HepG2 (cell line): ENCODE results near the gene CAPN15. TPM values are rescaled to one million over a fixed set of nuclear protein-coding genes. Genes with fewer than 3 reads are reported as not detected.

Source experiments
- ARNTL ChIP-seq: sonication (generic); formaldehyde crosslinking; IDR thresholded peaks from 2 replicates; pipeline ENCODE4 v1.4.0; 2020; ENCODE audit warnings: mild to moderate bottlenecking, missing genetic modification reagents
- ATF4 ChIP-seq, 2 experiments: fragments of 450-650 bp in 1 of 2; sonication (generic) in 1 of 2; formaldehyde crosslinking; IDR thresholded peaks; 2 replicates each; pipeline versions ENCODE4 v1.5.0 to v1.8.0; 2020 to 2022; ENCODE audit warnings: mild to moderate bottlenecking in 1 of 2, missing genetic modification reagents in 1 of 2
- GATAD2A ChIP-seq: IDR thresholded peaks from 2 replicates; pipeline ENCODE4 v1.6.1; 2016
- GPBP1L1 ChIP-seq: sonication (generic); formaldehyde crosslinking; IDR thresholded peaks from 2 replicates; pipeline ENCODE4 v1.5.0; 2020; ENCODE audit warnings: mild to moderate bottlenecking, missing genetic modification reagents
- HNF4A ChIP-seq: sonication (generic); formaldehyde crosslinking; IDR thresholded peaks from 2 replicates; pipeline ENCODE4 v1.4.0; 2020; ENCODE audit warnings: missing genetic modification reagents
- MAX ChIP-seq: IDR thresholded peaks from 2 replicates; pipeline ENCODE4 v1.6.1; 2012; ENCODE audit warnings: inconsistent platforms
- MEIS1 ChIP-seq: sonication (generic); formaldehyde crosslinking; IDR thresholded peaks from 2 replicates; pipeline ENCODE4 v1.9.0; 2021; ENCODE audit warnings: mild to moderate bottlenecking, missing genetic modification reagents, moderate library complexity, borderline replicate concordance
- MEIS2 ChIP-seq: sonication (generic); formaldehyde crosslinking; IDR thresholded peaks from 2 replicates; pipeline ENCODE4 v1.9.0; 2021; ENCODE audit warnings: mild to moderate bottlenecking, missing genetic modification reagents
- NR2F2 ChIP-seq: IDR thresholded peaks from 2 replicates; pipeline ENCODE4 v1.6.1; 2012; ENCODE audit warnings: low read depth, inconsistent platforms, borderline replicate concordance
- NR2F6 ChIP-seq, 2 experiments: IDR thresholded peaks; 2 replicates each; pipeline ENCODE4 v1.6.1; 2016; ENCODE audit warnings: antibody characterized with exemption in 1 of 2, mild to moderate bottlenecking in 1 of 2
- RXRA ChIP-seq: sonication (generic); formaldehyde crosslinking; IDR thresholded peaks from 2 replicates; pipeline ENCODE4 v1.5.1; 2020; ENCODE audit warnings: missing genetic modification reagents
- RXRB ChIP-seq: IDR thresholded peaks from 2 replicates; pipeline ENCODE4 v1.6.1; 2016; ENCODE audit warnings: borderline replicate concordance, missing genetic modification reagents, missing compliant biosample characterization
- SALL1 ChIP-seq: sonication (generic); formaldehyde crosslinking; IDR thresholded peaks from 2 replicates; pipeline ENCODE4 v1.8.0; 2022; ENCODE audit warnings: mild to moderate bottlenecking, missing genetic modification reagents
- SAP130 ChIP-seq: IDR thresholded peaks from 2 replicates; pipeline ENCODE4 v1.6.1; 2016; ENCODE audit warnings: low read depth
- SKI ChIP-seq: fragments of 450-650 bp; IDR thresholded peaks from one replicate; pipeline ENCODE4 v1.6.1; 2018; ENCODE audit warnings: mild to moderate bottlenecking; ENCODE audit not compliant: partially characterized antibody
- TEAD3 ChIP-seq: optimal IDR thresholded peaks from 2 replicates; pipeline ENCODE3; 2016; ENCODE audit warnings: borderline replicate concordance
- THAP11 ChIP-seq: IDR thresholded peaks from 2 replicates; pipeline ENCODE4 v1.6.1; 2016; ENCODE audit warnings: missing biosample characterization, missing genetic modification reagents
- THRA ChIP-seq: sonication (generic); formaldehyde crosslinking; IDR thresholded peaks from 2 replicates; pipeline ENCODE4 v1.4.0; 2020; ENCODE audit warnings: missing genetic modification reagents, borderline replicate concordance
- ZNF576 ChIP-seq: sonication (generic); formaldehyde crosslinking; IDR thresholded peaks from 2 replicates; pipeline ENCODE4 v1.4.0; 2020; ENCODE audit warnings: mild to moderate bottlenecking, missing genetic modification reagents
- ZNF678 ChIP-seq: sonication (generic); formaldehyde crosslinking; IDR thresholded peaks from 2 replicates; pipeline ENCODE4 v1.4.0; 2020; ENCODE audit warnings: mild to moderate bottlenecking, missing genetic modification reagents
- ZNF687 ChIP-seq: sonication (generic); formaldehyde crosslinking; IDR thresholded peaks from 2 replicates; pipeline ENCODE4 v1.5.1; 2020; ENCODE audit warnings: mild to moderate bottlenecking, missing genetic modification reagents, moderate library complexity
- ZNF749 ChIP-seq: sonication (generic); formaldehyde crosslinking; IDR thresholded peaks from 2 replicates; pipeline ENCODE4 v1.8.0; 2022; ENCODE audit warnings: mild to moderate bottlenecking, missing genetic modification reagents, moderate library complexity, borderline replicate concordance
- polyA plus RNA-seq, 8 experiments: library from polyadenylated mRNA; depleted of rRNA in 3 of 8; stranded (reverse) in 7 of 8; unstranded in 1 of 8; fragments of >200 nt; fragmentation: Illumina TruSeq in 4 of 8; extraction: Trizol in 4 of 8; gene quantifications; 2 replicates each; pipeline versions ENCODE4 v1.2.1 to v1.2.3, GENCODE V29; 2011 to 2016; ENCODE audit warnings: low read depth in 4 of 8, missing spikeins in 1 of 8, mixed read lengths in 1 of 8; ENCODE audit not compliant: insufficient read depth in 1 of 8
- total RNA-seq, 5 experiments: library from RNA; depleted of rRNA; stranded (reverse); fragments of >200 nt; fragmentation: Illumina TruSeq; extraction: Trizol; gene quantifications; 2 replicates each; pipeline ENCODE4 v1.2.3, GENCODE V29; 2016; ENCODE audit warnings: low read depth in 1 of 5

CAPN15 gene
- total and polyA plus RNA-seq, 2 of the 13 experiments (the other 11 are each of a cell fraction or from before 2014, with no cell fraction given) = 14.9 to 24.5 TPM

- TF ChIP-seq SAP130 = peak; percentile 42; the same call in 1 of the 2 replicates
- TF ChIP-seq RXRA (CRISPR knock-in tag) = peak; percentile 52; the same call in 1 of the 2 replicates
- no peak for TF ChIP-seq GPBP1L1 (CRISPR knock-in tag)
- TF ChIP-seq RXRB (CRISPR knock-in tag) = peak; percentile 48; the same call in 1 of the 2 replicates
- 0 out of 2 replicates have a peak, but pooled peaks have one; percentile 24 for TF ChIP-seq NR2F6 (IDR thresholded peaks at IDR 0.05)
- TF ChIP-seq NR2F6 (CRISPR knock-in tag; IDR thresholded peaks at IDR 0.05) = peak; percentile 54; the same call in 1 of the 2 replicates
- TF ChIP-seq TEAD3 (CRISPR knock-in tag) = peak; percentile 22
- no peak for TF ChIP-seq ZNF678 (CRISPR knock-in tag)
- TF ChIP-seq ARNTL (CRISPR knock-in tag) = peak; percentile 85
- no peak for TF ChIP-seq ZNF749 (CRISPR knock-in tag)
- 0 out of 2 replicates have a peak, but pooled peaks have one; percentile 15 for TF ChIP-seq THAP11 (CRISPR knock-in tag)
- 0 out of 2 replicates have a peak, but pooled peaks have one; percentile 21 for TF ChIP-seq NR2F2
- 0 out of 2 replicates have a peak, but pooled peaks have one; percentile 46 for TF ChIP-seq MEIS2 (CRISPR knock-in tag)
- TF ChIP-seq SALL1 (CRISPR knock-in tag) = peak; percentile 12; the same call in 1 of the 2 replicates
- peak; percentile 52; the same call in 1 of the 2 replicates for TF ChIP-seq THRA (CRISPR knock-in tag)
- peak; percentile 49 for TF ChIP-seq ZNF687 (CRISPR knock-in tag)
- peak; percentile 35 for TF ChIP-seq SKI
- peak; percentile 52; the same call in 1 of the 2 replicates for TF ChIP-seq MEIS1 (CRISPR knock-in tag)
- 0 out of 2 replicates have a peak, but pooled peaks have one; percentile 19 for TF ChIP-seq MAX
- peak; percentile 42; the same call in 1 of the 2 replicates for TF ChIP-seq GATAD2A (CRISPR knock-in tag)
- peak in 1 of 2 experiments; percentile 83; a peak in 2 of 4 replicates for TF ChIP-seq ATF4 (CRISPR knock-in tag; IDR thresholded peaks at IDR 0.05)
- TF ChIP-seq ZNF576 (CRISPR knock-in tag) = no peak
- peak; percentile 40; the same call in 1 of the 2 replicates for TF ChIP-seq HNF4A (CRISPR knock-in tag)
Observed at GRCh38 chr16:500709-501108, 26.8 kb upstream of the CAPN15 start (continued).
